KG1 (cell line): ENCODE measurements around the gene ERBB4.

ENCODE experiments used
- DNase-seq: peaks from one replicate; lab custom pipeline; 2025; lab: John Stamatoyannopoulos, UW

ERBB4 gene

DNA sequence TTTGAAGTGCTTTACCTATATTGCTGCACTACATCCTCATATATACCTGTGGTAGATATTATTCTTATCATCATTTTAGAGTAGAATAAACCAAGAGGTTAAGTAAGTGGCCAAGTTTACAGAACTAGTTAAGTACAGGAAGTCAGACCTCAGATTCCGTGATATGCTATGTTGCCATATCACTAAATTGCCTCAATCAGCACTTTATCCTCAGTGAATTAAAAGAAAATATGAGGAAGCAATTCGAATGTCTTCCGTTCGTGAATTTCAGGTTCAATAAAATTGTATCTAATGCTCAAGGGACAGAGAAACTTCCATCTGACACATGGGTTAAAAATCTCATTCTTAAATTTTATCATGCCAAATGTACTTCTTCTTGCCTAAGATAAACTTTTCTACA is 1133.6 kb downstream of the ERBB4 start:
- no peak for DNase-seq

DNA sequence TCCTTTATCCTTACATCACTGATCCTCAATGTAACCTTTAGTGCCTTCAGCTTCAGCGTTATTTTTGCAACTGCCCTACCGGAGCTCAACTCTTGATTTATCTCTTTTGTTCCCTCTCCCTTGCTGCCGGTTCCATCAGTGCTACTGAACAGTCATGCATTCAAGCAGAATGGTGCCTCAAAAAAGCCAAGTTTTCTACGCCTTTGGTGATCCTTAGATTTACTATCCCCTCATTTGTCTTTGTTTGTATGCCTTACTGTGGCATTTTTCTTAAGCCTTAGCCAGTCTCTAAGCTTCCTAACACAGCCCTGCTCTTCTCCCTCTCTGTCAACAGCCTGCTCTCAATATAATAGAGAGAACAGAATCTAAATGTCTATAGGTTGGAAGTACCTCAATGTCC is 1134.5 kb downstream of the ERBB4 start:
- no peak for DNase-seq

DNA sequence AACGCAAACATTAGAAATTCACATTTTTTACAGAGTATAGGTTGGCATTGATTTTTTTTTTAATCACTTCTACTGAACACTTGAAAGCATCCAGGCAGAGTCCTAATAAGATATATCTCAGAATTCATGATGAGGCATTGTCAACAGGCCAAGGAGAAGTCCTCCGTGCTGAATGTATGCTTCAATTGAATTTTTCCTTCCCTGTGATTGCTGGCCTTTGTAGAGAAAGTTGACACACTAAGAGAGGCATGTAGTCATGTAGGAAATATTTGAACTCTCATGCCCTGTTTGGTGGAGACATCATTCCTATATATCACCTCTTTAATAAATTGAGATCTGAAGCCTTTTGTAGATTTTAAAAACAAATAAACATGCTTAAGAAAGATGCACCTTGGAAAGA is 1137.3 kb downstream of the ERBB4 start:
- no peak for DNase-seq

DNA sequence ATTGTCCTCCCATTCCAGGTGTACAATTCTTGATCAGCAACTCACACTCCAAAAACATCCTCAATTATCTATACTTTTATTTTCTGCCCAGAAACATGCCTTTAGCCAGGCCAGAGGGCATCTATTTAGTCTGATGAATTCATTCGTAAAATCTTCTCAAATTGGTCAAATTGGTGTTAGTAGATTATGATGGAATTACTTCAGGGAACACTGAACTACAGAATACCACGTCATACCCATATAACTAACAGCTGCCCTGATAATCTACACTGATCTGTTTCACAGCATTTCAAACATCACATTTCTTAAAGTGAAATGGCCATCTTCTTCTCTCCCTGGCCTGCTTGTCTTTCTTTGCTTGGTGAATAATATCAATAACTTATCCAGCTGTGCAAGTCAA is 1140.8 kb downstream of the ERBB4 start:
- DNase-seq, result no peak

DNA sequence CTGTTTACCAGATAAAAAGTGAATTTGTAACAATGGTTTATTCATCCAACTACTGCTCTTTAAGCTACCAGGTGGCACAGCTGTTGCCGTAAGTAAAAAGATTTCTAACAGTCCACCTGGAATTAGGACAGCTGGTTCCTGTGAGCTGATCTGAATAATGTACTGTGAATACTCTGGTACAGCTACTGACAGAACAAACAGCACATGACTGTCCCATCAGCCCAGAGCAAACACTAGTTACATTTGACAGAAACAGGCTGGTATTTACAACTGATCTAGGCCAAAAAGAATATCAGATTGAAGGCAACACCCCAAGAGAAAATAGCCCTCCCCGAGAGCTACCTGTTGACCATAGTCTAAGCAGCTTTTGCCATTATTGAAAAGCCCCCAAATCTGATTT is 1141.8 kb downstream of the ERBB4 start:
- DNase-seq, result no peak

DNA sequence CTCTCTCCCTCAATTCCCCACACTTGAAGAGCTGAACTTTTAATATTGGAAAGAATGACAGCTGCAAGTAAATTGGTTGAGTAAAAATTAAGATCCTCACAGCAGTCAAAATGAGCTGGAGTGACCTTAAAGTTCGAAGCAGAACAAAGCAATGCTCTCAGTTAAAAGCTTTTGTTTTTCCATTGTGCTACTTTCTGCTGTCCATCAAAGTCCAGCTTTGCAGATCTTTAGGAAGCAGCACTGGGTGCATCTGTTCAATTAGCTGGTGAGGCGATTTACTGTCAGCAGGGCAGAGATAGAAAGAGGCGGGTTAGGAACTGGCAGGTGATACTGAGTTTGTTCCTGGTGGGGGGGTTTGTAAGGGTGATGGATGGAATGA is 1147.4 kb downstream of the ERBB4 start:
- no peak for DNase-seq

DNA sequence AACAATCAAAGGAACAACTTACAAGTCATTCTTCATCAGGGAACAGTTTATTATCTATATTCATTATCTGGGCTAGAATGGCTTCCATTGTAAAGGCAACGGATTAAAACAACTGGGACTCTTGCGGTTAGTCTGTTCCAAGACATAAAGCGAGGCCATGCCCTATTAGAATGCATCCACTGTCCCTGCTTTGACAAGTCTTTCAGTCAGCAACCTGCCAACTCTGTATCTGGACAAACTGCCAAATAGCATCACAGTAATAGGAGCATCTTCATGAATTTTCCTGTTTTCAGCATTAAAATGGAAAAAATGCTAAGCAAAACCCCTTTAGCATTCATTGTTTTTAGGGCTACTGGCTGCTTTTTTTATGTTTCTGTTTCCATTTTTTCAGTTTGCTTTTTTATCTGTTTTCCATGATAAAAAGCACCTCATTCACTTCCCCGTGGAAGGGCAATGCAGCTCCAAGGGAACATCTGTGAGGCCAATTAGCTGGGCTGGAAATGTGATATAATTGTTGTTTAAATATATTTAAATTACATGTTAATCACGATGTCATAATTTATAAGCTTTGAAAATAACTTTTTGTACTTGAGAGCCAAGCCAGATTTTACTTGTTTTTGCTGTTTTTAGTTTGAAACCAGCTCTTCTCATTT is 1147.9 kb downstream of the ERBB4 start:
- no peak for DNase-seq

DNA sequence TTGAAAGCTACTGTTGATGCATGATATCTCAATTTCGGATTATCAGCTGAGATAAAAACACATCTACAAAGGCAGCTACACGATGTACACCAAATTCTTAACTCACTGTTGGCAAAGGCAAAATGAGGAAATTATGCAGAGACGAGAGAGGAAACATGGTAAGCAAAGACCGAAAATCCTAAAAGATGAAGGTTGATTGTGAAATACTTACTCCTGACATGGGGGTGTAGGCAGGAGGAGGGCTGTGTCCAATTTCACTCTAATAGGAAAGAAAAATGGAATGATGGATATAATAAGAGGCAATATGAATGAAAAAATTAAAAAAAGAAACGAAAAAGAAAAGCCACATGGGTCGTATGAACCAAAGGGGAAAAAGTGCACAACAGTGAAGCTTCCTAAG is 1150.9 kb downstream of the ERBB4 start:
- DNase-seq, result no peak

DNA sequence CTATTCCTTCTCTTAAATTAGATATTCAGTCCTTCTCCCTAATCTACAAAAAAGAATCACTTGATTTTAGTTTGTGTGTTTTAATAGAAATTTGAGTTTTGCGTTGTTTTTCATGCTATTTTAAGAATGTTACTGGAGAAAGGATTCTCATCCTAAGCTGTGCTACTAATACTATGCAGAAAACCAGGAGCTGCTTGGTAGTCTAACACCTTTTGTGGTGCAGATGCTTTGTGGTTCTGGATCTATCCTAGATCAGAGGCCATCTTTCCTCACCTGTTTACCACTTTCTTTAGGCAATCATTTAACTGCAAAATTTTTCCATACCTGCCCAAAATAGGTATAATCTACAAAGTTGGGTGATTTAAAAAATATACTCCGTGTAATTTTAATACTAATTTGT is 1158.6 kb downstream of the ERBB4 start:
- no peak for DNase-seq

DNA sequence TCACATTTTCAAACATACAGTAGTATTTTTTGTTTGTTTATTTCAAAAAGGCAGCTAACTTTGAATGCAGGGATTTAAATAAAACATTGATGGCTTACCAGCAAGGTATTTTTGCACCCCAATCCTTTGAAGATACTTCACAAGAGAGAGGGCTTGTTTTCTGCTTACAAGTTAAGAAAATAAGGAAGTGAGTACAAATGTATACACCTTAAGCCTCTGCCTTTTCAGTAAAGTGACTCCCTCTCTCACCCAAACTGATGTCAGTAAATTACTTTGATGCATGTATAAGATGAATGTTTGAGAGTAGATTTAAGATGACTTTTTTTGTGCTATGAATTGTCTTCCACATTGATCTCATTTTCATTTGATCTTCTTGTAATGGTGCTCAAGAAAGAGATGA is 1162.2 kb downstream of the ERBB4 start:
- no peak for DNase-seq

DNA sequence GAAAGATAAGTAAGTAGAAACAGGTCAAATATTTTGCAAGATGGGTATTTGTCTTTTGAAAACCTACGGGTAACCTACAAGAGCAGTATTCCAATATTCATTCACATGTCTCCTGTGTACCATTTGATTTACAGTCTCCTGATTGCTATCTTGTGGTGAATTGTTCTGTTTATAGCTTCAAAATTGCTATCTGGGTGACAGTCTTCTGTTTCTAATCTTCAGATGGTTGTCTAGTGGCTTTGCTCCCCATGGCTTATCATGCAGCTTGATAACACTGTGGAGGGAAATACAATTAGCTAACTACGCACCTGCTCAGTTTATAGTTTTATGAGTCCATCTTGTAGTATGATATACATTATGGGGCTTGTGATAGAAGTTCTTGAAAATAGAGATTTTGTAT is 1165.4 kb downstream of the ERBB4 start:
- DNase-seq, result no peak

DNA sequence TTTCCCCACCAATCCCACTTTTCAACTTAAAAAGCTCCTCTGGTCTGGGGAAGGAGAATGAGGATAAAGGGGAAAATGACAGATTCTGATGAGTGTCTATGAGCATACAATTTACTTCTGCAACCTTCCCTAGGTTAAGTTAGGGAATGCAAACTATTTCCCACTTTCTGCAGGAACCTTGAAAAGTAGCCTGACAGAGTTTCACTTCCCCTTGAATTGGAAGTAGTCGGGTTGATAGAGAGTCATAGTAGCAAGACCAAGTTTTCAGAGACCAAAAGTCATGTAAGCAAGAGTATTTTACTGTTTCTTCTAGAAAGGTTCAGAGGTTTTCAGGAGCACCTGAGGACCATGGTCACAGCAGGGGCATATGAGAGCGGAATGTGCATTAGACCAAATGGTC is 1167.1 kb downstream of the ERBB4 start:
- DNase-seq, result no peak

DNA sequence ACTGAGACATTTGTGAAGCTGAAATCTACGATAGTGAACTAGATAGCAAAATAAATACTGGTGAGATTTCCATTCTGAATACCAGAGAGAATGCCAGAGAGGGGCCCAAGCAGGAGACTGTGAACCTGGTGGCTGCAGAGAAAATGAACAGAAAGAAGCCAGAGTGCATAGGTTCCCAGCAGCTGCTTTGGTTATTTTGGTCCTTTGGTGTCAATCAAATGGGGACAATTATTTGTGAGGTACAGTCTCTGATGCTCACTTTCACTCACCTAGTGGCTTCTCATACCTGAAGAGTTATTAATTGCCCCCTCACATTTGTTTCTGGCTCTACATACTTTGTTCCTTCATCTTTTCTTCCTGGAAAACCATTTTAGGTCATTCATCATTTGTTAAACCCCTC is 1170.1 kb downstream of the ERBB4 start:
- no peak for DNase-seq

DNA sequence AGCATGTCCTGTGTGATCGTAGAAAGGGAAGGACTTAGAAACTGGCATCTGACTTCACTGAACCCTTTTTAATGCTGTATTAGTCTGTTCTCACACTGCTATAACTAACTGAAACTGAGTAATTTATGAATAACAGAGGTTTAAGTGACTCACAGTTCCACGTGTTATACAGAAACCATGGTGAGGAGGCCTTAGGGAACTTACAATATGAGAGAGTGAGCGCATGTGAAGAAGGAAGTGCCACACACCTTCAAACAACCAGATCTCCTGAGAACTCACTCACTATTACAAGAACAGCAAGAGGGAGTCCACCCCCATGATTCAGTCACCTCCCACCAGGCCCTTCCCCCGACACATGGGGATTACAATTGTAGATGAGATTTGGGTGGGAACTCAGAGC is 1170.9 kb downstream of the ERBB4 start:
- no peak for DNase-seq

DNA sequence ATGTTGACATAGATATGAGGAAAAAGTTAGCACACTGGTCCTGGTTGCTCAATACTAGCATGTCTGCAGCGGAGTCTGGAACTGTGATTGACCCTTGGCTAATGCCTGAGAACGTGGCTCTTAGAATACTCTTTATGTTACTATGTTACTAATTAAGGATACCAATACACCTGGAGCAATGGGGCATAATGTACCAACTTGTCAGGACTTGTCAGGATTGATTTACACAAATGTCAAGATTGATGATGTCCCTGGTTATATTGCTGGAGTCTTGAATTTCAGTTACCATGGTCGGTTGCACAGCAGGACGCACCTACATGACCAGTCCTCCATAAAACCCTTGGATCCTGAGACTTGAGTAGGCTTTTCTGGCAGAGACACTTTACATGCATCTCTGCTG is 1171.3 kb downstream of the ERBB4 start:
- no peak for DNase-seq

DNA sequence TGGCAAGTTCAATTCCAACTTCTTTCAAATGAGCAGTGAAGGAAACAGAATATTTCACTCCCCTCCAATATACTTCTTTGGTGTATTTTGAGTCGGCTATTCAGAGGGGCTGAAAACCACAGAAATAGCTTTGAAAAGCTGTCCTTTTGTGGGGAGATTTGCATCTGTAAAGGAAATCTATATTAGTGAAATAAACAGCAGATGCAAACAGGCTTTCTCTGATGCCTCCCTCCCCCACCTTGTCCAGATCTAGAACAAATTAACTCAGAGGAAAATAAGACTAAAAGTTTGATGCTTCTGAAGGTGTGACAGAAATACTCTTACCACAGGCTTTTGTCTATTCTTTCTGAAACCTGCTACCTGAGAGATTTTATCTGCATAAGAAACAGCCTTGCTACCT is 1173.7 kb downstream of the ERBB4 start:
- DNase-seq, result no peak

DNA sequence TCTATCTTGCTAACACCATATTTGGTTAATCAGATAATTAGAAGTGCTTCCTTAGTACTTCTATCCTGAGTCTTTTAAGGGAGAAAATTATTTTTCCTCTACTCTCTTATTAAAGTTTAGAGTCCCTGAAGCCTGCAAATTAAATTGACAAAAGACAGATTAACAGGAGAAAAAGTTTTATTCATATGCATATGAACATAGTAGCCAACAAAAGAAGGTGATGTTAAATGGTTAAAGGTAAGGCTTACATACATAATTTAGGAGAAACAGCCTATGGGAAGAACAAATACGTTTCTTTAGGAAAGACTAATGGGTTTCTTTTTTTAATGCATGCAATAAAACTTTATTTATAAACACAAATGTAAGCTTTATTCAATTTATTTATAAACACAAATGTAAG is 1177.2 kb downstream of the ERBB4 start:
- no peak for DNase-seq

DNA sequence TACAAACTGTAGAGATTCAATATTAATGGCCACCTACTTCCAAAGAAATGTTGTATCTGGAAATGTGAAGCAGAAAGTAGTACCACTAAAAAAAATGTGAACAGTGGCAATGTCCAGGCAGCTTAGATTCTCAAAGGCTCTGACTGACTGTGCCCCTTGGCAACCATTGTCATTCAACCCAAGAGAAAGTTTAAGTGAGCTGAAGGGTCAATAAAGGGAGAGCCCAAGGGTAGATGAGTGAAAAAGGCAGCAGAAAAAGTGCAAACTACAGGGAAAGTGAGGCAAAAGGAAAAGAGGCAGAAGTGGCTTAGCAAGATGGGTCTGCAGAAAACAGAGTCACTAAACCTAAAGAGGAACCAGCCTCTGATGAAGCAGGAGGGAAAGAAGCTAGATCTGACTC is 1179.3 kb downstream of the ERBB4 start:
- no peak for DNase-seq

DNA sequence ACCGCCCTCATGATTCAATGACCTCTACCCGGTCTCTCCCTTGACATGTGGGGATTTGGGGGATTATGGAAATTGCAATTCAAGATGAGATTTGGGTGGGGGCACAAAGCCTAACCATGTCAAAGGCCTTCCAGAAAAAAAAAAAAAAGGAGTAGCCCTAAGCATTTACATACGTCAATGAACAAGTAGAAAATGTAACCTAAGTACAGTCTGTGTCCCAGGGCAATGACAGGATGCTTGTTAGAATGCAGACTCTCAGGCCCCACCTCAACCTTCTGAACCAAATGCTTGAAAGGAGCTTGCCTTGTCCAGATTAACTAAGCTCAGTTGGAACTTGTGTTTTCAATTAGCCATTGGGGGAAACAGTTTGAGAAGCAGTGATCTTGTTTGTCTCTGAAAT is 1180.1 kb downstream of the ERBB4 start:
- no peak for DNase-seq

DNA sequence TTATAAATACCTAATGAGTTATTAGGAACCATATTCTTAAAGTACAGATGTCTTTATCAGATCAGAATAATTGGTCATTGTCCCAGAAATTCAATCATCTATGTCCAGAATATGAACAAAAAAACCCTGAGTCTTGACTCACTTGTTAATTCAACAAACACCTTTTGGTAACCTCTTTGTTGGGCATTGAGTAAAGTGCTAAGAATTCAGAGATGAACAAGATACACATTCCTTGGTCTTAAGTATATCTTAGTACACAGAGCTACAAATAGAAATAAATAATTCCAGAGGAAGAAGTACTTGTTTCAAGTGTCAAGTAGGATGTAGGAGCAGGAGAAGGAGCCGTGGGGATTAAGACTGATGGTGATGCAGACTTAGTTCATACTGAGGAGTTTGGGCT is 1184.1 kb downstream of the ERBB4 start:
- DNase-seq, result no peak

DNA sequence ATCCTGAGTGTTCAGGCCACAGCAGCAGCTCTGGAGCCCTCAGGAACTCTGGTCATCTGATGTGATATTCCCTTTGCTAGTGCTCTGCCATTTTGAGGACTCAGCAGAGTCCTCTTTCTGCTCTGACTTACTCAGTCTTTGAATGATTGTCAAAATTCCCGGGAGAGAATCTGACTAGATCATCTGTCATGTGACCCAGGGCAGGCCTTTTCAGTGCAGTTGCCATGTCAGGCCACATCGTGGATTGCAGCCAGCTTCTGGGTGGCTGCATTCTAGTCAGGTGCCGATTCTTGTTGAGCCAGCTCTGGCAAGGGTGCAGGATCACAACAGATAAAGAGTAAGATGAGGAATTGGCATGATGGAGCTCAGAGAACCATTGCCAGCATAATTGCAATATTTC is 1186.6 kb downstream of the ERBB4 start:
- DNase-seq, result no peak

DNA sequence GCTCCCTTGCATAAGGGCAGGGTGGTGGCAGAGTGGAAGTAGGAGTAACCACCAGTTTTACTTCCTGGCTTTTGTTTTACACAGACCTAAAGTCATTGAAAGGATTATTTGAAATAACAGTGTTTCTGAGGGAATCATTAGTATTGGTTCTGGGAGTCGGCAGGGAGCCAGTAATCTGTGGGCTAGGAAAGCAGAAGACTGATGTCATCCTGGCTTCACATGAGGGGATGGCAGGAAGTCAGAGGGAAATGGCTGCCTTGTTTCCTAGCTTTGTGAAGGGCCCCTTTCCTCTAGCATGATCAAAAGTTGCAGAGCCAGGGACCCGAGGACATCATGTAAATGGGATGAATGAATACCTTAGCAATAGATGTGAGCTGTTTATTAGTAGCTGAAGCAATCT is 1189.6 kb downstream of the ERBB4 start:
- no peak for DNase-seq

DNA sequence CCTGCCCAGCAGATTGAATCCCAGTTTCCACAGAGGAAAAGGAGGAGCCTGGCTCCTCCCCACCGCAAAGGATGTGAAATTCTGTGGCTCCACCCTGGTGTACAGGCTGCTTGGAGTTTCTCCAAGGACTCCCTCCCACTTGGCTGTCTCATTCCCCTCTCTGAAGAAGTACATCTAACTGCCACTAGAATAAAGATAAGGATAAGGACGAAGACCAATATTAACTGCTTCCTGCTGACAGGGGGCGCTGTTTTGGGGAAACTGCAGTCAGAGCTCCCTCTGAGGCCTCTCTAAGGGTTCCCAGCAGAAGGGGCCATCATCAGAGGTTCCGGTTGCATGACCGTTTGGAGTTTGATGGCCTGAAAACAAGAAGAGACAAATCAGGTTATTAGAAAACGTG is 1191.3 kb downstream of the ERBB4 start:
- DNase-seq, result no peak

DNA sequence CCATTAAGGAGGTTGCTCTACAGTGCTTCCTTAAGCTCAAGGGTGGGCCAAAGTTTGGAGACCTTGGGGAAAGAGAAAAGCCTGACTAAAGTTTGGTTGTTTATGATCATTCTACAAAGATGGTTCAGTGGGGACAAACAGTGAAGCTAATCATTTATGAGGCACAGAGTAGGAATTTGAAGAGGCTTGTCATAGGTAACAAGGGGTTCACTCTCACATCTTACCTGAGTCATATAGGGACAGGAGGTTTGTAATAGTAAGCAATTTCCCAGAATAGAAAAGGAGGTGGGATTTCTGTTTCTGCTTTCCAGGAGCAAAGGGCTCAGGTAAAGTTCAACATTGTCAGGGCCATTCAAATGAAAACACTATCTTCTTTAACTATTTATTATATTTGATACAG is 1194.3 kb downstream of the ERBB4 start:
- no peak for DNase-seq

DNA sequence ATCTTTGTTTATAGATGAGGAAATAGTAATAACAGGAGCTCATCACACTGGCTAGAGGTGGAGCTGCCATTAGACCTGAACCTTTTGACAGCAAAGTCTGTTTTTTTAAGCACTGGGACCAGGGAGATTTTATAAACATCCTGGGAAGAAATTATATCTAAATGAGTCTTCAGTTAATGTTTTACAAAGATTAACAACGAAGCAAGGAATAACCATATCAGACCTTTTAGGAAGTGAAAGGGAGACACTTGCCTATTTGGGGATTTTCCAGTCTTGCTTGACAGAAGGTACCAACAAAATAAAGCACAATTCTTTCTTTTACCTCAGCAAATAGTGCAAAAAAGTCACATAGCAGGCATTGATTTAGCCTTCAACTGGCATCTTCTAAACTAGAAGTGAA is 1205.2 kb downstream of the ERBB4 start:
- no peak for DNase-seq
